Keratinocyte (primary cell): ENCODE data around the gene DTWD2. TPM values are rescaled to one million over a fixed set of nuclear protein-coding genes. Genes with fewer than 3 reads are reported as not detected.

Experiments
- DNase-seq: peaks from one replicate; pipeline ENCODE4 v3.0.0-alpha.2; 2011; ENCODE audit warnings: low read depth, missing footprints, low spot score
- FAIRE-seq: peaks from 2 replicates; lab custom pipeline; 2011; peaks lifted over from hg19 to GRCh38; lab: Jason Lieb, UNC
- H2AFZ ChIP-seq: 2 replicates; pipeline ENCODE4 v1.6.0; 2012; ENCODE audit warnings: low read length, control low read depth, inconsistent platforms; ENCODE audit not compliant: control insufficient read depth
- H3K27ac ChIP-seq: 2 replicates; pipeline ENCODE4 v1.5.1; 2011; ENCODE audit warnings: low read length; ENCODE audit not compliant: control insufficient read depth, insufficient read depth
- H3K27me3 ChIP-seq: 3 replicates; pipeline ENCODE4 v1.6.0; 2011; ENCODE audit warnings: low read length; ENCODE audit not compliant: control insufficient read depth, insufficient read depth; ENCODE audit errors: extremely low read depth
- H3K36me3 ChIP-seq, 2 experiments: 2 replicates in 1 of 2; 3 replicates in 1 of 2; pipeline ENCODE4 v1.5.1; 2011; ENCODE audit warnings: low read length in 2 of 2, mild to moderate bottlenecking in 1 of 2; ENCODE audit not compliant: control insufficient read depth in 2 of 2, insufficient read depth in 2 of 2; ENCODE audit errors: extremely low read depth in 1 of 2
- H3K4me1 ChIP-seq: 3 replicates; pipeline ENCODE4 v1.5.1; 2011; ENCODE audit warnings: low read length; ENCODE audit not compliant: control insufficient read depth, insufficient read depth; ENCODE audit errors: extremely low read depth
- H3K4me2 ChIP-seq: 3 replicates; pipeline ENCODE4 v1.6.0; 2011; ENCODE audit warnings: low read depth, low read length; ENCODE audit not compliant: control insufficient read depth, insufficient read depth; ENCODE audit errors: extremely low read depth
- H3K4me3 ChIP-seq, 3 experiments: fragments of 200-600 bp in 1 of 3; sonication (generic) in 1 of 3; 2 replicates in 2 of 3; 3 replicates in 1 of 3; pipeline ENCODE4 v1.5.1; 2011 to 2016; ENCODE audit warnings: low read length in 3 of 3, mild to moderate bottlenecking in 3 of 3, control low read depth in 2 of 3, inconsistent platforms in 1 of 3, low read depth in 1 of 3, mixed read lengths in 1 of 3, mixed run types in 1 of 3, moderate library complexity in 1 of 3; ENCODE audit not compliant: control insufficient read depth in 2 of 3, insufficient read depth in 2 of 3; ENCODE audit errors: extremely low read depth in 1 of 3
- H3K79me2 ChIP-seq: 2 replicates; pipeline ENCODE4 v1.6.0; 2012; ENCODE audit warnings: low read length; ENCODE audit not compliant: control insufficient read depth, insufficient read depth
- H3K9ac ChIP-seq: 3 replicates; pipeline ENCODE4 v1.6.0; 2011; ENCODE audit warnings: low read length; ENCODE audit not compliant: control insufficient read depth, insufficient read depth; ENCODE audit errors: extremely low read depth
- H3K9me1 ChIP-seq: 3 replicates; pipeline ENCODE4 v1.6.0; 2011; ENCODE audit warnings: low read length; ENCODE audit not compliant: control insufficient read depth, insufficient read depth; ENCODE audit errors: extremely low read depth
- H3K9me3 ChIP-seq: 2 replicates; pipeline ENCODE4 v1.5.1; 2012; ENCODE audit warnings: low read depth, low read length; ENCODE audit not compliant: control insufficient read depth
- H4K20me1 ChIP-seq: 3 replicates; pipeline ENCODE4 v1.6.0; 2011; ENCODE audit warnings: low read length; ENCODE audit not compliant: control insufficient read depth, insufficient read depth; ENCODE audit errors: extremely low read depth
- EZH2 ChIP-seq: IDR thresholded peaks from one replicate; pipeline ENCODE4 v1.6.1; 2012; ENCODE audit warnings: inconsistent platforms, mild to moderate bottlenecking, low read length, moderate library complexity
- dilution Hi-C: fragments of 300-500 bp; cut with MboI; formaldehyde crosslinking; loops from one replicate; pipeline ENCODE4 v1.7.0; 2020; ENCODE audit warnings: low sequenced_read_pairs; ENCODE audit not compliant: extremely low pct_ligation_motif_present
- polyA plus RNA-seq, 5 experiments: library from polyadenylated mRNA; depleted of rRNA in 3 of 5; stranded (reverse) in 3 of 5; stranded (forward) in 1 of 5; unstranded in 1 of 5; fragments of >200 nt; gene quantifications; 1 replicate in 1 of 5; 2 replicates in 3 of 5; 3 replicates in 1 of 5; pipeline versions ENCODE4 v1.2.1 to v1.2.3, GENCODE V29; 2011 to 2012; ENCODE audit warnings: missing spikeins in 2 of 5, low read depth in 1 of 5, low replicate concordance in 1 of 5
- TF ChIP-seq, protein P1 (sequence below), 3 experiments: IDR thresholded peaks in 1 of 3; conservative IDR thresholded peaks in 1 of 3; optimal IDR thresholded peaks in 1 of 3; 2 replicates in 2 of 3; 3 replicates in 1 of 3; pipeline versions ENCODE3 to v1.5.1; 2011; ENCODE audit warnings: low read length in 3 of 3, mild to moderate bottlenecking in 3 of 3, moderate library complexity in 2 of 3, control low read depth in 1 of 3, inconsistent platforms in 1 of 3; ENCODE audit not compliant: insufficient read depth in 2 of 3; ENCODE audit errors: extremely low read depth in 1 of 3

The DTWD2 gene
- polyA plus RNA-seq, 1 donor (not counting 4 experiments of a cell fraction or from before 2014, with no cell fraction given), result 2.9 TPM

DNA sequence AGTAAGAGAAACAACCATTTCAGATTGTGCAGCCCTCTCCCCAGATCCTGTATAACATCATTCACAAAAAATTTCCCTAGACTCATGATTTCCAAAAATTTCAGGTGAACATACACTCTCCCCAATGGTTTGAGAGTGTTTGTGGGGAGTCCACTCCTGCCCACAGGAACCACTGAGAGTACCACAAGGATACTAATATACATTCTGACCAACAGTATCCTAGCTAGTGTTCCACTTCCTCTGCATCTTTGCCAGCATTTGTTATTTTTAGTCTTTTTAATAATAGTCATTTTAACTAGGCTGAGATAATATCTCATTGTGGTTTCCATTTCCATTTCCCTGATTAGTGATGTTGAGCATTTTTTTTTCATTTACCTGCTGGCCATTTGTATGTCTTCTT lies 155.4 kb downstream of the DTWD2 start:
- Histone ChIP-seq H3K27me3 (no peaks in the 10 kb centered on the region), H3K4me1 (no peaks in the 10 kb centered on the region), H3K27ac (no peak overlapping the region), H3K9ac (no peak overlapping the region), H3K9me3 (no peaks in the 10 kb centered on the region), H3K4me2 (no peak overlapping the region), H2AFZ (no peak overlapping the region), H3K36me3 (no peaks in the 10 kb centered on the region), H3K4me3 (no peak overlapping the region), H3K79me2 (no peaks in the 10 kb centered on the region), H3K9me1 (no peaks in the 10 kb centered on the region), H4K20me1 (no peaks in the 10 kb centered on the region)
- dilution Hi-C loops, result no loop called here
- no peak for TF ChIP-seq EZH2
- TF ChIP-seq, protein P1, sequence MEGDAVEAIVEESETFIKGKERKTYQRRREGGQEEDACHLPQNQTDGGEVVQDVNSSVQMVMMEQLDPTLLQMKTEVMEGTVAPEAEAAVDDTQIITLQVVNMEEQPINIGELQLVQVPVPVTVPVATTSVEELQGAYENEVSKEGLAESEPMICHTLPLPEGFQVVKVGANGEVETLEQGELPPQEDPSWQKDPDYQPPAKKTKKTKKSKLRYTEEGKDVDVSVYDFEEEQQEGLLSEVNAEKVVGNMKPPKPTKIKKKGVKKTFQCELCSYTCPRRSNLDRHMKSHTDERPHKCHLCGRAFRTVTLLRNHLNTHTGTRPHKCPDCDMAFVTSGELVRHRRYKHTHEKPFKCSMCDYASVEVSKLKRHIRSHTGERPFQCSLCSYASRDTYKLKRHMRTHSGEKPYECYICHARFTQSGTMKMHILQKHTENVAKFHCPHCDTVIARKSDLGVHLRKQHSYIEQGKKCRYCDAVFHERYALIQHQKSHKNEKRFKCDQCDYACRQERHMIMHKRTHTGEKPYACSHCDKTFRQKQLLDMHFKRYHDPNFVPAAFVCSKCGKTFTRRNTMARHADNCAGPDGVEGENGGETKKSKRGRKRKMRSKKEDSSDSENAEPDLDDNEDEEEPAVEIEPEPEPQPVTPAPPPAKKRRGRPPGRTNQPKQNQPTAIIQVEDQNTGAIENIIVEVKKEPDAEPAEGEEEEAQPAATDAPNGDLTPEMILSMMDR (optimal IDR thresholded peaks at IDR 0.05 in 1 of 3, IDR thresholded peaks at IDR 0.05 in 1 of 3, conservative IDR thresholded peaks at IDR 0.05 in 1 of 3; ENCODE audit: extremely low read depth in 1 of 3, insufficient read depth in 2 of 3, low read length in 3 of 3), result no peak
- no peak for DNase-seq
- no peak for FAIRE-seq

DNA sequence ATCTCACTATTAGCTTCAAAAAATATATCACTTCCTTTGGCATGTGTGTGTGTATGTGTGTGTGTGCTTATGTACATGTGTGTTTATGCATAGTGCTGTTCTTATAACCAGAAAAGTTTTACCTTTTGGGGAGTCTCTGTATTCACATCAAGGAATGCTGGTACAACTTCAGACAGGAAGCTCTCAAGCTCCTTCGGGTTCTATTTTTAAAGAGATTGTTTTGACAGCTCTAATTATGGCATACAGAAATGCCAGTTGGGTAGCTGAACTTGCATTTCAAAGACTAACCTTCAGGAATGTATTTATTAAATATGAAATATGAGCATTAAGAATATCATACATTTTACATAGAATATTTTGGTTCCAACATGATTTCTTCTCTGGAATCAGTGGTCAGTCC lies 163.1 kb downstream of the DTWD2 start:
- dilution Hi-C loops, result no loop called here
- Histone ChIP-seq H3K27ac (no peak overlapping the region), H3K9me3 (no peaks in the 10 kb centered on the region), H3K27me3 (no peaks in the 10 kb centered on the region), H3K79me2 (no peaks in the 10 kb centered on the region), H3K4me2 (no peak overlapping the region), H4K20me1 (no peaks in the 10 kb centered on the region), H3K9me1 (no peaks in the 10 kb centered on the region), H3K4me3 (no peak overlapping the region), H3K9ac (no peak overlapping the region), H3K4me1 (no peaks in the 10 kb centered on the region), H2AFZ (no peak overlapping the region), H3K36me3 (no peaks in the 10 kb centered on the region)
- FAIRE-seq (no peak), DNase-seq (no peak)
- TF ChIP-seq, protein P1 (optimal IDR thresholded peaks at IDR 0.05 in 1 of 3, IDR thresholded peaks at IDR 0.05 in 1 of 3, conservative IDR thresholded peaks at IDR 0.05 in 1 of 3; ENCODE audit: extremely low read depth in 1 of 3, insufficient read depth in 2 of 3, low read length in 3 of 3), result no peak
- no peak for TF ChIP-seq EZH2
